Fibroblast of peridontal ligament (primary cell): ENCODE data around the gene F10.

Source experiments
- DNase-seq: peaks from one replicate; pipeline ENCODE4 v3.0.0-alpha.2; 2010; ENCODE audit errors: extremely low read depth

Gene F10

GRCh38 chr13:113192902-113193301 lies 70.3 kb downstream of the F10 start:
- peak; percentile 83 for DNase-seq

GRCh38 chr13:113195360-113195759 lies 72.8 kb downstream of the F10 start:
- DNase-seq = no peak

GRCh38 chr13:113196970-113197737 lies 74.6 kb downstream of the F10 start:
- no peak for DNase-seq
